Measurements from ENCODE around the gene PTPRE.

Gene PTPRE

GRCh38 chr10:127882801-127883459 is 24.0 kb upstream of the PTPRE start:
- no peak for TF ChIP-seq CTCF (IDR thresholded peaks at IDR 0.05; ENCODE audit: insufficient read depth, missing control alignments)
- DNase-seq (ENCODE audit: insufficient read length, low spot score) (no peak), FAIRE-seq (no peak)

GRCh38 chr10:127883516-127883915 is 23.4 kb upstream of the PTPRE start:
- DNase-seq (ENCODE audit: insufficient read length, low spot score), result no peak
- TF ChIP-seq CTCF (IDR thresholded peaks at IDR 0.05; ENCODE audit: insufficient read depth, missing control alignments), result no peak
- no peak for FAIRE-seq

- FAIRE-seq (no peak), DNase-seq (ENCODE audit: insufficient read length, low spot score) (no peak)
- no peak for TF ChIP-seq CTCF (IDR thresholded peaks at IDR 0.05; ENCODE audit: insufficient read depth, missing control alignments)
Observed at GRCh38 chr10:127884501-127884900, 22.4 kb upstream of the PTPRE start.

GRCh38 chr10:127886371-127887051 is 20.4 kb upstream of the PTPRE start:
- FAIRE-seq (no peak), DNase-seq (ENCODE audit: insufficient read length, low spot score) (no peak)
- no peak for TF ChIP-seq CTCF (IDR thresholded peaks at IDR 0.05; ENCODE audit: insufficient read depth, missing control alignments)

GRCh38 chr10:127887541-127888415 is 19.1 kb upstream of the PTPRE start:
- no peak for TF ChIP-seq CTCF (IDR thresholded peaks at IDR 0.05; ENCODE audit: insufficient read depth, missing control alignments)
- no peak for FAIRE-seq
- no peak for DNase-seq (ENCODE audit: insufficient read length, low spot score)

GRCh38 chr10:127888521-127889312 is 18.2 kb upstream of the PTPRE start:
- no peak for TF ChIP-seq CTCF (IDR thresholded peaks at IDR 0.05; ENCODE audit: insufficient read depth, missing control alignments)
- FAIRE-seq (no peak), DNase-seq (ENCODE audit: insufficient read length, low spot score) (no peak)
